Measurements from ENCODE around the gene TMEM140.
"Not testable (repeated sequence)": the region's sequence is repeated elsewhere in the genome, so short reads cannot be mapped to it uniquely, and the experiment has no call there.

GRCh38 chr7:135211946-135212685 is 64.2 kb downstream of the TMEM140 start:
- TF ChIP-seq CTCF, POLR2A (IDR thresholded peaks at IDR 0.05): not testable (repeated sequence)
